NCI-H82 treated with DMSO at 0.1 percent for 48 hours (cell line): Measurements from ENCODE around the gene FAM229A.

Experiments used
- DNase-seq: peaks from one replicate; lab custom pipeline; 2025; ENCODE audit not compliant: unreplicated experiment; lab: John Stamatoyannopoulos, UW

The FAM229A gene

GRCh38 chr1:32350785-32351398, 11.4 kb downstream of the FAM229A start:
- peak; percentile 80 for DNase-seq

DNA sequence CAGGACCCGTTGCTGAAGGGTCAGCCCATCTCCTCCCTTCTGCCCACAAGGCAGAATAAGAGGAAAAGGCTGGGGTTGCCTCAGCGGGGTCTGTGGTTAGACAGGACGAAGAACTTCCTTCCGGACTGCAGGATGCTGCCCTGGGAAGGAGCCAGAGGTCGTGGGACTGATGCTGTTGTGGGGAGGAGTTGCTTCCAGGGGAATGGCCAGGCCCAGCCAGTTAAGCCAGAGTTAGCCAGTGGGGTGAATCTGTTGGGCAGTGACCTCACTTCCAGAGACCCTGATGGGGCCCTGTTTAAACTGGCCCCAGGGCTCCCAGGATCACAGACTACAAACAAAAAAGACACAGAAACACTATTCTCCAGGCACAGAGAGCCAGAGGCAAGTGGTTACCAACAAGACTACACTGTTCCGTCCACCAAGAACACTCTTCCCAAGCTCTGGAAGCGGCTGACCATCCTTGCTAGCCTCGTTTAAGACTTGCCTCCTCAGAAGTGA, 13.0 kb downstream of the FAM229A start:
- no peak for DNase-seq

DNA sequence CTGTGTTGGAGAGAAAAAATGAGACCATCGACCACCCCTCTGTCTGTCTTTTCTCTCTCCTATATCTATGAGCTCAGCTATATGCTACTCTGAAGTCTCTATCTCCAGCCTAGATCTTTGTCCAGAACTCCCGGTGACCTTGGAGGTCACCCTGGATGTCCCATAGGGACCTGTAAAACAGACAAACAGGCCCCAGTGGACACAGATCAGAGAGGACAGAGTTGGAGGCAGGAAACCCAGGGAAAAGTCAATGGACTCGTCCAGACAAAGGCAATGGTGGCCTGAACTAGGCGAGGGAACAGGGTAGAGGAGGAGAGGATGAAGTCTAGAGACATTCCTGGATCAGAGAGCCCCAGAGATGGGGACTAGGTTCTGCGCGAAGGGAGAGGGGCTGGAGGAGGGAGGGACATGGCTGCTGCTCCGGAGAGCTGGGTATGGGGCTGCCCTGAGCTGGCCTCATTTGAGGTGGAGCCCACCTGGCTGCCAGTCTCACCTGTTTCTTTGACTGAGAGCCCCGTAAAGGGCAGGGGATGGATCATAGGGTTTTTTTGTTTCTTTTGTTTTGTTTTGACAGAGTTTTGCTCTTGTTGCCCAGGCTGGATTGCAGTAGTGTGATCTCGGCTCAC, 15.6 kb downstream of the FAM229A start:
- no peak for DNase-seq

DNA sequence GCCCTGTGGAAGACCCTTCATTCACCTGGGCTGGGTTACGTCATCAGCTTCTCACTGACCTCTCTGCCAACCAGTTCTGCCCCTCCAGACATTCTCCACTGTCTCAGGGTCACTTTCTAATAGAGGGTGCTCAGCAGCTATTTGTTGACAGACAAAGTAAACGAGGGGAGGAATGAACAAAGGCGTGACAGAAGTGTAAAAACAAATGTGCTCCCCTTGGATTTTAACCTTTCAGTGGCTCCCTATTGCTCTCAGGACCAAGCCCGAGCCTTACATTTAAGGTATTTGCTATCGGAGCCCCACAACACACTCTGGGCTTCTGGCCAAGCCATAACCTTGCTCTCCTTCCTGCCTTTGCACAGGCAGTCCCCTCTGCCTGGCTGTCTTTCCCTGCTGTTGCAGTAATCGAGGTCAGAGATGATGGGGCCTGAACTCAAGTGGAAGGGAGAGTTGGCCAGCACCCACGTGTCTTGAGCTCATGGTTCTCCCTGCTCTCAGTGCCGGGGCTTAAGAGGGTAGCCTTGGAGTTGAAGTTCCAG, 16.9 kb downstream of the FAM229A start:
- DNase-seq: no peak

DNA sequence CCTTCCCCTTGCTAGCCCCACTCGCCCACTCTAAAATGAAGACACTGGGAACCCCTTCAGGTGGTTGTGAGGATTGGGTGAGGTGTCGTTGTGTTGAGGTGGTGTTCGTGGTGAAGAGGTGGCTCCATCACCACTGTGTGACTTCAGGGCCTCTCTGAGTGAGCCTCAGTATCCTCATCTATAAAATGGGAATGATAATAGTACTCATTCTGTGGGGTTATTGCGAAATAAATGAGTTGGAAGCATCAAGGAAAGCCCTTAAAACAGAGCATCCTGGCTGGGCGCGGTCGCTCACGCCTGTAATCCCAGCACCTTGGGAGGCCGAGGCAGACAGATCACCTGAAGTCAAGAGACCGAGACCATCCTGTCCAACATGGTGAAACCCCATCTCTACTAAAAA, 19.6 kb downstream of the FAM229A start:
- DNase-seq: no peak

DNA sequence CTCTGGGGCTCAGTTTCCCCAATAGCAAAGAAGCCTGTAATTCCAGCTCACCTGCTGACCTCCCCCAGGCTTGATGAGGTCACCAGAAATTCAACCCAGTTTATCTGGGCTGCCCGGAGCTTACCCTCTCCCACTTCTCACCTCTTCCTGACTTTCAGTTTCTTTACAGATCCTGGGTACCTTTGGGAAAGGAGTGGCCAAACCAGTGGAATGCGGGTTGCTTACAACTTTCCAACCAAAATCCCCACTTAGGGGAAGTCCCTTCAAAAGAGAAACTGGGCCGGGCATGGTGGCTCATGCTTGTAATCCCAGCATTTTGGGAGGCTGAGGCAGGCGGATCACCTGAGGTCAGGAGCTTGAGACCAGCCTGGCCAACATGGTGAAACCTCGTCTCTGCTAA, 20.3 kb downstream of the FAM229A start:
- no peak for DNase-seq

DNA sequence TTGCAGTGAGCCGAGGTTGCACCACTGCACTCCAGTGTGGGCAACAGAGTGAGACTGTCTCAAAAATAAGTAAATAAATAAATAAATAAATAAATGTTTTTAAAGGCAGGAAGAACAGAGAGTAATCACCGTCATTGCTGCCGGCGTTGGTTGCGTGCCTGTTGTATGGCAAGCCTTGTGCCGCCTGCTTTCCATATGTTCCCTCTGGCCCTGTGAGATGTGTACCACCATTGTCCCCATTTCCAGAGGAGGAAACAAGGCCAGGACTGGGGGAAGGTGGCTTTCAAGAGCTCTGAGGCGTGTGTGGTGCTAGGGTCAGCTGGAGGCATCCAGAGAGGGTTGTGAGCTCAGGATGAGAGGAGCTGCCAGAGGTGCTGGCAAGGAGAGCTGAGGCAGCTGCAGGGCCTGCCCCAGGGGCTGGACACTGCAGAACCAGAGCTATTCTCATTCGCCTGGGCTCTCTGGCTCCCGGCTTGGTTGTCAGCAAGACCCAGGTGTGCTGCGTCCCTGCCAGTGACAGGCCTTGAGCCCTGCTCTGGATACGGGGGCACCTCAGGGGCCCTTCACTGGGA, 21.0 kb downstream of the FAM229A start:
- no peak for DNase-seq

DNA sequence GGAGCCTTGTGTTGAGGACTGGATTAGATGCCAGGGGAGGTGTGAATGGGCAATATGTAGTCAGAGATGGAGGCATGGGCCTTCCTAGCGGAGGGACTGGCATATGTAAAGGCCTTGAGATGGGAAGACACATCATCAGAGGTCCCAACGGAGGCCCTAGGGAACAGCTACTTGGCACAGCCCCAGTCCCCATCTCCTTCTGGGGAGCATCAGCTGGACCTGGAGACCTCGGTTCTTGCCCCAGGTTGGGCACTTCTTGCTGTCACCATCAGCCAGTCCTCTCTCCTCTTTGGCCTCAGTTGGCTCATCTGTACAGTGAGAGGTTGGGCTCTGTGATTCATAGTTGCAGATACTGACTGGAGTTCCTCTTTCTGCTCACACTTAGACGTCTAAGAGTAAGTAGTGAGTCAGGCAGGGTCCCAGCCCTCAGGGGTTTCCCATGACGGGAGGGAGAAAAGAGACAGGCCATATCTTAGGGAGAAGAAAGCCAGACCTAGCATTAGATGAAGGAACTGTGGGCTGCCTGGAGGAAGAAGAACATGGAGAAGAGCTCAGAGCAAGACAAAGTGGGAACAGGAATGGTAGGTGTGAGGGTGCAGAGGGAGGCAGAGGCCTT, 22.8 kb downstream of the FAM229A start:
- DNase-seq: no peak

DNA sequence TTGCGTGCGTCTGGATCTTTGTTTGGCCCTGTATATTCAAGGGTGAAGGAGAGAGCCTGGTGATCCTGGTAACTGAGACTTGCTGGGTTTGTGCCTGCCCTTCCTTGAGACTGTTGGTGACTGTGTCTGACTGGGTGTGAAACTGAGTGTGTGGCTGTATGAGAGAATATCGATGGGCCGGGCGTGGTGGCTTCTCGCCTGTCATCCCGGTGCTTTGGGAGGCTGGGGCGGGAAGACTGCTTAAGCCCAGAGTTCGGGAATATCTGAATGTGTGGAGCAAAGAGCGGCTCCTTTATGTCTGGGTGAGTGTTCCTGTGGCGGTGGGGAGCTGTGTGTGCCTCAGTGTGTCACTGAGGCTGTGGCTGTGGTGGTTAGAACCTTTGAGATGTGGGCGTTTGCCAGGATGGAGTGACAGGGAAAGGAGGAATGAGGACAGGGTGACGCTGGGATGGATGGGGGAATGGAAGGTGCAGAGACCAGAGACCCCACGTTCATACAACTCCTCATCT, 23.6 kb downstream of the FAM229A start:
- no peak for DNase-seq

- no peak for DNase-seq
Observed at GRCh38 chr1:32337855-32338636, 24.2 kb downstream of the FAM229A start.

- DNase-seq: no peak
Observed at GRCh38 chr1:32336963-32337675, 25.2 kb downstream of the FAM229A start.

GRCh38 chr1:32336591-32336932, 25.7 kb downstream of the FAM229A start:
- DNase-seq: no peak

DNA sequence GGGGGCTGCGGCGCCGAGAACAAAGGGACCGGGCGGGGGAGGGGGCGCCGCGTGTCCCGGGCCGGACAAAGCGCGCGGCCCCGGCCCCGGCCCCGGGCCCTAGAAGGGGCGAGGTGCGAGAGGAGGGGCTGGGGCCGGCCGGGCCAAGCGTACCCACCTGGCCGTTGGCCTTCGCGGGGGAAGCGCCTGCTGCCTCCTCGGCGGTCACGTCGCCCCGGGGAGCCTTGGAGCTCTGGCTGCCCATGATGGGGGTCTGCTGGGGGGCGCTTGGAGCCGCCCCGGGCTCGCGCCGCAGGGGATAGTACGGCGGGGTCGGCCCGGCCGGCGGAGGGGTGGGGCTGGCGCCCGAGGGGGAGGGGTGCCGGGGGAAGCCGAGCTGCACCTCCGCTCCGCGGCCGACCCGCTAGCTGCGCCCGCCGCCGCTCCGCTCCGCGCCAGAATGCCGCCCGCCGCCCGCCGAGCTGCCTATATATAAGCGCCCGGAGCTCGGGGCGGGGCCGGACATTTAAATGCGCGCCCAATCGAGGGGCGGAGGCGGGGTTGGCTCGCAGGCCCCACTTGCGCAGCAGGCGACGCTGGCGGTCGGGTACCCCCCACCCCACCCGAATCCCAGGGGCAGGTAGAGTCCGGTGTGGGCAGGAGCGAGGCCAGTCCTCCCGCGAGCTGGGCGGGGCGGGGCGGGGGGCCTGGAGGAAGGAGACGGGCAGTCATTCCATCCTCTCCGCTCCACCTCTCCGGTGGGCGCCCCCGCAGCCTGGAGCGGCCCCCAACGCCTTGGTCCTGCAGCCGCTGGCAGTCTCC, 26.3 kb downstream of the FAM229A start, which contains the start of gene MARCKSL1:
Gene MARCKSL1 (minus strand): TSS at position 444 of the 801 bp plus-strand sequence. CDS start 200 bp downstream, at position 244.
- peak; percentile 66 for DNase-seq

DNA sequence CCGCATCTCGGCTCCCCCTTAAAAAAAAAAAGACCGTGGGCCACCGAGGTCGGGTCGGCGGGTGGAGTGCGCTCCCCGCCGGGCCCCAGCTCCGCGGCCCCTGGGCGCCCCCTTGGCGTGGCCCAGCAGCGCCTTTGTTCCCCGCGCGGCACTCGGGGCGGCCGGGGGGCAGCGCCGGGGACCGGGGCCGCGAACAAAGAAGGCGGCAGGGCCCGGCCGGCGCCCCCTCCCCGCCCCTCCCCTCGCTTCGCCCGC, 26.8 kb downstream of the FAM229A start:
- no peak for DNase-seq

GRCh38 chr1:32334864-32335534, 27.3 kb downstream of the FAM229A start:
- no peak for DNase-seq

GRCh38 chr1:32334274-32334861, 27.9 kb downstream of the FAM229A start:
- DNase-seq: no peak

DNA sequence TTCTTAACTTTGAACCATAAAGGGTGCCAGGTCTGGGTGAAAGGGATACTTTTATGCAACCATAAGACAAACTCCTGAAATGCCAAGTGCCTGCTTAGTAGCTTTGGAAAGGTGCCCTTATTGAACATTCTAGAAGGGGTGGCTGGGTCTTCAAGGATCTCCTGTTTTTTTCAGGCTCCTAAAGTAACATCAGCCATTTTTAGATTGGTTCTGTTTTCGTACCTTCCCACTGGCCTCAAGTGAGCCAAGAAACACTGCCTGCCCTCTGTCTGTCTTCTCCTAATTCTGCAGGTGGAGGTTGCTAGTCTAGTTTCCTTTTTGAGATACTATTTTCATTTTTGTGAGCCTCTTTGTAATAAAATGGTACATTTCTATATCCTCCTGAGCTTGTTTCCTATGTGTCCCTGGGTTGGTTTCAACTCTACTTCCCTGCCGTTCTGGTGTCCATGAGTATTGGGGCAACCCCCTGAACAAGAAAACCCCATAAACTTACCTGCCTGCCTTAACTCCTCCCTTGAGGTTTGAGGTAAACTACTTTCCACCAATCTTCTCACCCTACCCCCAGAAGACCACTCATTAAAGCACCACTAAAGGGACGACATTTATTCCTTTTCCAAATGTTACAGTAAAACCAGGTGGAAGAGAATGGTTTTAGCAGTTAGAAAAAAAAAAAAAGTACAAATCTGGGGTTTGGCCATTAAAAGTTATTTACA, 28.9 kb downstream of the FAM229A start:
- no peak for DNase-seq
